ENCODE measurements around the gene THAP8.

The THAP8 gene

GRCh38 chr19:36031308-36031707, 22.8 kb downstream of the THAP8 start:
- Histone ChIP-seq H3K27me3 (ENCODE audit: control insufficient read depth in 2 of 2, insufficient read depth in 2 of 2, low read length in 2 of 2) (no peaks in the 10 kb centered on the region), H3K27ac (ENCODE audit: low read depth in 2 of 2, low read length in 2 of 2) (no peak overlapping the region), H3K9me3 (ENCODE audit: control insufficient read depth in 2 of 2, low read length in 2 of 2) (no peaks in the 10 kb centered on the region), H3K4me1 (ENCODE audit: control insufficient read depth in 2 of 2, insufficient read depth in 2 of 2, low read length in 2 of 2) (no peaks in the 10 kb centered on the region), H3K9ac (ENCODE audit: low read depth in 1 of 2, low read length in 2 of 2) (no peak overlapping the region), H3K36me3 (ENCODE audit: control insufficient read depth in 2 of 2, insufficient read depth in 2 of 2, low read length in 2 of 2) (peaks cover 4 to 6% of the 10 kb centered on the region in 2 donors), H3K4me3 (ENCODE audit: low read length in 2 of 2) (no peak overlapping the region)

DNA sequence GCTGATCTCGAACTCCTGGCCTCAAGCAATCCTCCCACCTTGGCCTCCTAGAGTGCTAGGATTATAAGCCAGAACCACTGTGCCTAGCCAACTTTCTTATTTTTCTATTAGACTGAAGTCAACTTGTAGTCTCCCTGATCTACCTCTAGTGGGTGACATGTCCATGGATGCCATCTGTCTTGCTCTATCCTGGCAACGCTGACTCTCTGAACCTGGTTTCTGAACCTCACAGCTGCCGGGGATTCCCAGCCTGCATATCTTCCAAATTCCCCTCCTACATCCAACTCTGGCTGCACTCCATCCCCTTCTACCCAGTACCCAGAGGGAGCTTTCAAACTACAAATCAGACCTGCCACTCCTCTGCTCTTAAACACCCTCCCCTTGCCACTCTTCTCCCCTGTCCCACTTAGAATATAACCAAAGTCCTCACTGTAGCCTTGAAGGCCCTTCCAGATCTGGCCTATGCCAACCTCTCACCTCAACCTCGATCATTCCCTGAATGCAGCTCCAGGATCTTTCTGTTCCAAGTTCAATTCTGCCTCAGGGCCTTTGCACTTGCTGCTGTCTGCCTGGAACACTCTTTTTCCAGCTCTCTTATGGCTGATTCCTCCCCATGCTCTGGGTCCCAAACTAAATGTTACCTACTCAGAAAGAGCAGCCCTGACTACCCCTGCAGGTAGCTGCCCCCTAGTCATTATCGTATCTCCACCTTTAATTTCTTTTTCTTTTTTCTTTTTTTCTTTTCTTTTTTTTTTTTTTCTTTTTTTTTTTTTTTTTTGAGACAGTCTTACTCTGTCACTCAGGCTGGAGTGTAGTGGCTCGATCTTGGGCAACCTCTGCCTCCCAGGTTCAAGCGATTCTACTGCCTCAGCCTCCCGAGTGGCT, 23.6 kb downstream of the THAP8 start:
- Histone ChIP-seq H3K27me3 (ENCODE audit: control insufficient read depth in 2 of 2, insufficient read depth in 2 of 2, low read length in 2 of 2) (no peaks in the 10 kb centered on the region), H3K4me1 (ENCODE audit: control insufficient read depth in 2 of 2, insufficient read depth in 2 of 2, low read length in 2 of 2) (no peaks in the 10 kb centered on the region), H3K9me3 (ENCODE audit: control insufficient read depth in 2 of 2, low read length in 2 of 2) (no peaks in the 10 kb centered on the region), H3K9ac (ENCODE audit: low read depth in 1 of 2, low read length in 2 of 2) (no peak overlapping the region), H3K27ac (ENCODE audit: low read depth in 2 of 2, low read length in 2 of 2) (no peak overlapping the region), H3K4me3 (ENCODE audit: low read length in 2 of 2) (no peak overlapping the region), H3K36me3 (ENCODE audit: control insufficient read depth in 2 of 2, insufficient read depth in 2 of 2, low read length in 2 of 2) (peaks cover 4 to 6% of the 10 kb centered on the region in 2 donors)

DNA sequence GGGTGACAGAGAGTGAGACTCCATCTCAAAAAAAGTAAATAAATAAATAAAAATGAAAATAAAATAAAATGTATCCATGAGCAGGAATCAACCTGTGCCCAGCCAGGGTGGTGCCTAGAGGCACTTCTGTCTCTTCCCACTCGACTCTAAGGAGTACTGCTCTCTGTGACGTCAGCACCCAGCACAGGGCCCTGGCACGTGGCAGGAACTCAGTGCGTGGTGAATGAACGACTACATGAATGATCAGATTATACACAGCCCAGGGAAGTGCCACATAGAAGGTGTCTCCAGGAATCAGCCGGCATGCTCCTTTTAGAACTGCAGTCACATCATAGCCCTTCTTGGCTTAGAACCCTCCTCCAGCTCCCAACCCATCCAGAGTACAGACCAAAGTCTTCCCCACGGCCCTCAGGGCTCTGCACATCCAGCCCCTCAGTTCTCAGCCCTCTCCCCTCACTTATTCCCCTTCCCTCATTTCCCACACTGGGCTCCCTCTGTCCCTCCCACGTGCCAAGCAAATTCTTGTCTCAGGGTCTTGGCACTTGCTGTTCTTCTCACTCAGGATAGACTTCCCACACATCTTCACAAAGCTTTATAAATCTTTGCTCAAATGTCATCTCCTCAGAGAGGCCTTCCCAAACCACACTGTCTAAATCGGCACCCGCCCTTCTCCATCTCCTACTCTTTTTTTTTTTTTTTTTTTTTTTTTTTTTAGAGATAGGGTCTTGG, 25.6 kb downstream of the THAP8 start:
- no peak overlapping the region for H3K9ac ChIP-seq (ENCODE audit: low read depth in 1 of 2, low read length in 2 of 2)
- no peaks in the 10 kb centered on the region for H3K27me3 ChIP-seq (ENCODE audit: control insufficient read depth in 2 of 2, insufficient read depth in 2 of 2, low read length in 2 of 2)
- H3K9me3 ChIP-seq (ENCODE audit: control insufficient read depth in 2 of 2, low read length in 2 of 2) = no peaks in the 10 kb centered on the region
- peaks cover 0 to 6% of the 10 kb centered on the region in 2 donors for H3K36me3 ChIP-seq (ENCODE audit: control insufficient read depth in 2 of 2, insufficient read depth in 2 of 2, low read length in 2 of 2)
- H3K4me3 ChIP-seq (ENCODE audit: low read length in 2 of 2) = no peak overlapping the region
- H3K27ac ChIP-seq (ENCODE audit: low read depth in 2 of 2, low read length in 2 of 2) = no peak overlapping the region
- H3K4me1 ChIP-seq (ENCODE audit: control insufficient read depth in 2 of 2, insufficient read depth in 2 of 2, low read length in 2 of 2) = no peaks in the 10 kb centered on the region

DNA sequence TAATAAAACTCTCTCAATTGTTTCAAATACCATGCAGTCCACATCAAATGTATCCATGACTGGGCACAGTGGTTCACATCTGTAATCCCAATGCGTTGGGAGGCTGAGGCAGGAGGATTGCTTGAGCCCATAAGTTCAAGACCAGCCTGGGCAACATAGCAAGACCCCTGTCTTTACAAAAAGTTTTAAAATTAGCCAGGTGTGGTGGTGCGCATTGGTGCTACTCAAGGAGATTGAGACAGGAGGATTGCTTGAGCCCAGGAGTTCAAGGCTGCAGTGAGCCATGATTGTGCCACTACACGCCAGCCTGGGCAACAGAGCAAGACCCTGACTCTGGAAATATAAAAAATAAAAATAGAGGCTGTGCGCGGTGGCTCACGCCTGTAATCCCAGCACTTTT, 26.4 kb downstream of the THAP8 start:
- peaks cover 0 to 6% of the 10 kb centered on the region in 2 donors for H3K36me3 ChIP-seq (ENCODE audit: control insufficient read depth in 2 of 2, insufficient read depth in 2 of 2, low read length in 2 of 2)
- no peak overlapping the region for H3K9ac ChIP-seq (ENCODE audit: low read depth in 1 of 2, low read length in 2 of 2)
- no peak overlapping the region for H3K27ac ChIP-seq (ENCODE audit: low read depth in 2 of 2, low read length in 2 of 2)
- no peaks in the 10 kb centered on the region for H3K4me1 ChIP-seq (ENCODE audit: control insufficient read depth in 2 of 2, insufficient read depth in 2 of 2, low read length in 2 of 2)
- H3K4me3 ChIP-seq (ENCODE audit: low read length in 2 of 2) = no peak overlapping the region
- H3K9me3 ChIP-seq (ENCODE audit: control insufficient read depth in 2 of 2, low read length in 2 of 2) = no peaks in the 10 kb centered on the region
- no peaks in the 10 kb centered on the region for H3K27me3 ChIP-seq (ENCODE audit: control insufficient read depth in 2 of 2, insufficient read depth in 2 of 2, low read length in 2 of 2)

DNA sequence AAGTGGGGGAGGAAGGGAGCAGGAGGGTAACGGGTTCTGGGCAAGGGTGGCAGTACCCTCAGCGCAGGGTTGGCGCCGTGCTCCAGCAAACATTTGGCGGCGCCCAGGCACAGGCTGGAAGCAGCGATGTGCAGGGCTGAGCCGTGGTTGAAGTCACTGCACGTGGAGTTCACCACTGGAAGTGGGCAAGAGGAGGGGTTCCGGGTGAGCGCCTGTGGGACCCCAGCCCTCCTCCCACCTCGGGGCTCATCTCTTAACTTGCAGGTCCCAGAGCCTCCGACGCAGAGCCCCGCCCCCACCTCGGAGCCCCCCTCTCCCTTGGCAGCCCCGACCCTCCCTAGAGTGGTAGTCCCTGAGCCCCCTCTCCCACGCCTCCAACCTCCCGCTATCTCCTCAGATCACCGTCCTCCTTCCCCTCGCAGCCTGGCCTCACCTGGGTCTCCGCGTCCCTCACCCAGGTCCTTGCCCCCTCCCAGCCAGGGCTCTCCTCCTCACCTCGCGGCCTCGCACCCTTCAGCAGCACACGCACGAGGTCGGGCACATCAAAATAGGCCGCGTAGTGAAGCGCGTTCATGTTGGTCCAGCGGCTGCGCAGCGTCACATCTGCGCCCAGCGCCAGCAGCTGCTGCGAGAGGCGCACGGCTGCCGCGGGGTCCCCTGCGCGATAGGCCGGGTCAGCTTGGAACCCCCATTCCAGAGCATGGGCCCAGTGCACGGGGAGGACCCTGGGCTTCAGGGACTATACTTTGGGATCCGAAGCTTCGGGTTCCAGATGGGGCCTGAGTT, 27.8 kb downstream of the THAP8 start:
- Histone ChIP-seq H3K9ac (ENCODE audit: low read depth in 1 of 2, low read length in 2 of 2) (no peak overlapping the region), H3K9me3 (ENCODE audit: control insufficient read depth in 2 of 2, low read length in 2 of 2) (no peaks in the 10 kb centered on the region), H3K4me1 (ENCODE audit: control insufficient read depth in 2 of 2, insufficient read depth in 2 of 2, low read length in 2 of 2) (no peaks in the 10 kb centered on the region), H3K27me3 (ENCODE audit: control insufficient read depth in 2 of 2, insufficient read depth in 2 of 2, low read length in 2 of 2) (no peaks in the 10 kb centered on the region), H3K36me3 (ENCODE audit: control insufficient read depth in 2 of 2, insufficient read depth in 2 of 2, low read length in 2 of 2) (peaks cover 4 to 6% of the 10 kb centered on the region in 2 donors), H3K4me3 (ENCODE audit: low read length in 2 of 2) (no peak overlapping the region), H3K27ac (ENCODE audit: low read depth in 2 of 2, low read length in 2 of 2) (no peak overlapping the region)

- H3K4me3 ChIP-seq (ENCODE audit: low read length in 2 of 2) = no peak overlapping the region
- H3K9me3 ChIP-seq (ENCODE audit: control insufficient read depth in 2 of 2, low read length in 2 of 2) = no peaks in the 10 kb centered on the region
- H3K27ac ChIP-seq (ENCODE audit: low read depth in 2 of 2, low read length in 2 of 2) = no peak overlapping the region
- H3K9ac ChIP-seq (ENCODE audit: low read depth in 1 of 2, low read length in 2 of 2) = no peak overlapping the region
- no peaks in the 10 kb centered on the region for H3K27me3 ChIP-seq (ENCODE audit: control insufficient read depth in 2 of 2, insufficient read depth in 2 of 2, low read length in 2 of 2)
- peaks cover 4 to 6% of the 10 kb centered on the region in 2 donors for H3K36me3 ChIP-seq (ENCODE audit: control insufficient read depth in 2 of 2, insufficient read depth in 2 of 2, low read length in 2 of 2)
- H3K4me1 ChIP-seq (ENCODE audit: control insufficient read depth in 2 of 2, insufficient read depth in 2 of 2, low read length in 2 of 2) = no peaks in the 10 kb centered on the region
Measured at GRCh38 chr19:36025541-36025940, 28.5 kb downstream of the THAP8 start.

DNA sequence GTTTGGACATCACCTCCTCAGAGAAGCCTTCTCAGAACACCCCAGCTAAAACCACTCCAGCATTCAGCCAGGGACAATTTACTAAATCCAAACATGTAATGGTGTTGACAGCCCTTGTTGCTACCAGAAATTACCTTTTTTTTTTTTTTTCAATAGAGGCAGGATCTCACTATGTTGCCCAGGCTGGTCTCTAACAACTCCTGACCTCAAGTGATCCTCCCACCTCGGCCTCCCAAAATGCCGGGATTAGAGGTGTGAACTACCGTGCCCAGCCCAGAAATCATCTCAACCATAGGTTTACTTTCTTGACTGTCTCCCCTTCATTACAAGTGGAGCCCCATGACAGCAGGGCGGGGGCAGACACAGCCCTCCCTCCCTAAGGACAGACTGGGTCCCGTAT, 30.7 kb downstream of the THAP8 start:
- Histone ChIP-seq H3K4me3 (ENCODE audit: low read length in 2 of 2) (no peak overlapping the region), H3K27ac (ENCODE audit: low read depth in 2 of 2, low read length in 2 of 2) (no peak overlapping the region), H3K9me3 (ENCODE audit: control insufficient read depth in 2 of 2, low read length in 2 of 2) (no peaks in the 10 kb centered on the region), H3K27me3 (ENCODE audit: control insufficient read depth in 2 of 2, insufficient read depth in 2 of 2, low read length in 2 of 2) (no peaks in the 10 kb centered on the region), H3K36me3 (ENCODE audit: control insufficient read depth in 2 of 2, insufficient read depth in 2 of 2, low read length in 2 of 2) (peaks cover 6% of the 10 kb centered on the region in 2 donors), H3K9ac (ENCODE audit: low read depth in 1 of 2, low read length in 2 of 2) (no peak overlapping the region), H3K4me1 (ENCODE audit: control insufficient read depth in 2 of 2, insufficient read depth in 2 of 2, low read length in 2 of 2) (no peaks in the 10 kb centered on the region)

- Histone ChIP-seq H3K9me3 (ENCODE audit: control insufficient read depth in 2 of 2, low read length in 2 of 2) (no peaks in the 10 kb centered on the region), H3K27me3 (ENCODE audit: control insufficient read depth in 2 of 2, insufficient read depth in 2 of 2, low read length in 2 of 2) (no peaks in the 10 kb centered on the region), H3K27ac (ENCODE audit: low read depth in 2 of 2, low read length in 2 of 2) (no peak overlapping the region), H3K9ac (ENCODE audit: low read depth in 1 of 2, low read length in 2 of 2) (no peak overlapping the region), H3K4me1 (ENCODE audit: control insufficient read depth in 2 of 2, insufficient read depth in 2 of 2, low read length in 2 of 2) (peaks cover 5% of the 10 kb centered on the region in 2 donors), H3K36me3 (ENCODE audit: control insufficient read depth in 2 of 2, insufficient read depth in 2 of 2, low read length in 2 of 2) (peaks cover 3 to 6% of the 10 kb centered on the region in 2 donors), H3K4me3 (ENCODE audit: low read length in 2 of 2) (no peak overlapping the region)
Measured at GRCh38 chr19:36019061-36019670, 34.9 kb downstream of the THAP8 start.

DNA sequence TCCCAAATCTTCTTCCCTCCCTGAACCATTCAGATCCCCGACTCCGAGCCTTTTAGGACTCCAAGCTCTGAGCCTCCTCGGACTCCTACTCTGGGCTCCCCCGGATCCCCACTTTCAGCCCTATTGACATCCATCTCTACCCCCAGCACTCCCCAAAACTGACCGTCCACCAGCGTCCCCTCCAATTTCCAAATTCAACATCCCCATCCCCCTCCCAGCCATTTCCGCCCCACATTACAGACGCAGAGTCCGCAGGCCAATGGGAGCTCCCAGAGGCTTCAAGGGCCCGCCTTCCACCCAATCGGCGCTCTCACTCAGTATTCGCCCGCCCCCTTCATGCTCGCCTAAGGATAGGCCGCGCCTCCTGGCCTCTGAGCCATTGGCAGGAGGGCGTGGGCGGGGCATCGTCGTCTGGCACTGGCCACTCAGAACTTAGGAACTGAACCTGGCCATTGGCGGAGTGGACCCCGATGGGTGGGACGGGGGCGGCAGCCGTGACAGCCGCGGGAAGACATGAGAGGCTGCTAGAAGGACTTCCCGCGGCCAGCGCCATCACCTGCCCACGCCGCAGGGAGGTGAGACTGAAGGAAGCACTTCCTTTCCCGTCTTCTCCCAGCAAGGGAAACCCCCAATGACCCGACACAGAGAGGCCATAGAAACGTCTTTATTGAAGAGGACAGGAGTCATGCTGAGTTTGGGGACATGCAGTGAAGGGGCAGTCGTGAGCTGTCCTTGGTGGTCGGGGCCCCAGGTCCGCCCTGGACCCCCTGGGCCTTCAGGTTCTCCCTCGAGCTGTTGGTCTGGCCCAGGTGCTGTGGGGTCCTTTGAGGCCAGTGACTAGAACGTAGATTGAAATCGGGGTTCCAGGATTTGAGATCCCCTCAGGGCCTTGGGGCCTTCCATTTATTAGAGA, 39.8 kb downstream of the THAP8 start, which contains the start of gene ALKBH6:
ALKBH6 (minus strand) TSS at position 202 of the 913 bp plus-strand sequence. CDS start 816 bp downstream, outside the sequence.
- peaks cover 16 to 18% of the 10 kb centered on the region in 2 donors for H3K4me1 ChIP-seq (ENCODE audit: control insufficient read depth in 2 of 2, insufficient read depth in 2 of 2, low read length in 2 of 2)
- no peaks in the 10 kb centered on the region for H3K9me3 ChIP-seq (ENCODE audit: control insufficient read depth in 2 of 2, low read length in 2 of 2)
- H3K4me3 ChIP-seq (ENCODE audit: low read length in 2 of 2) = peak within 1 kb of the TSS; percentile 87 to 96
- H3K36me3 ChIP-seq (ENCODE audit: control insufficient read depth in 2 of 2, insufficient read depth in 2 of 2, low read length in 2 of 2) = peaks cover 2 to 3% of the 10 kb centered on the region in 2 donors
- H3K27me3 ChIP-seq (ENCODE audit: control insufficient read depth in 2 of 2, insufficient read depth in 2 of 2, low read length in 2 of 2) = no peaks in the 10 kb centered on the region
- H3K27ac ChIP-seq (ENCODE audit: low read depth in 2 of 2, low read length in 2 of 2) = peak within 1 kb of the TSS; percentile 65 to 79
- H3K9ac ChIP-seq (ENCODE audit: low read depth in 1 of 2, low read length in 2 of 2) = peak within 1 kb of the TSS; percentile 82 to 96

Measured in mucosa of rectum (tissue), 2 donors.